ENCODE data around the gene ZNF48. TPM values are rescaled to one million over a fixed set of nuclear protein-coding genes. Genes with fewer than 3 reads are reported as not detected.

ZNF48 gene
- total RNA-seq, 1 experiment from 2014 or later: 12.4 TPM

GRCh38 chr16:30352488-30353401, 42.5 kb upstream of the ZNF48 start:
- no peak for DNase-seq (ENCODE audit: unreplicated experiment)
- CTCF ChIA-PET: interaction anchor here (0.6 to 1.8 kb wide), 4 partner anchors 16 to 58 kb away, joined by 3 to 5 read pairs (median 4); no protein-coding TSS in a partner anchor
- no peak for TF ChIP-seq CTCF (IDR thresholded peaks at IDR 0.05; ENCODE audit: unreplicated experiment)
- POLR2A ChIA-PET: interaction anchor here (0.9 to 8.1 kb wide), 5 partner anchors 15 to 57 kb away, joined by 3 to 132 read pairs (median 6); partner anchors contain the start of genes TBC1D10B and ZNF48
- peak overlapping the region; percentile 61 for H3K27ac Mint-ChIP-seq (ENCODE audit: low read depth, unreplicated experiment)
- peaks cover 57% of the 10 kb centered on the region for H3K36me3 Mint-ChIP-seq (ENCODE audit: insufficient read depth, unreplicated experiment)
- no TSS peak for BruUV-seq (replicated peaks)
- intact Hi-C loops (cut with micrococcal nuclease): loop anchor here (1.0 kb wide), 1 partner anchor 17 kb away; no protein-coding TSS in a partner anchor
- no peaks in the 10 kb centered on the region for H3K9me3 Mint-ChIP-seq (ENCODE audit: unreplicated experiment)
- H3K27me3 Mint-ChIP-seq (ENCODE audit: insufficient read depth, unreplicated experiment): no peaks in the 10 kb centered on the region
- H3K4me1 Mint-ChIP-seq (ENCODE audit: insufficient read depth, unreplicated experiment): peaks cover 35% of the 10 kb centered on the region
- H3K4me3 Mint-ChIP-seq (ENCODE audit: unreplicated experiment): peak overlapping the region; percentile 47

GRCh38 chr16:30353438-30354129, 41.6 kb upstream of the ZNF48 start:
- DNase-seq (ENCODE audit: unreplicated experiment): no peak
- H3K9me3 Mint-ChIP-seq (ENCODE audit: unreplicated experiment): no peaks in the 10 kb centered on the region
- BruUV-seq (replicated peaks): TSS peak; percentile 34
- no peak for TF ChIP-seq CTCF (IDR thresholded peaks at IDR 0.05; ENCODE audit: unreplicated experiment)
- H3K36me3 Mint-ChIP-seq (ENCODE audit: insufficient read depth, unreplicated experiment): peaks cover 57% of the 10 kb centered on the region
- ChIA-PET POLR2A (interaction anchor here (0.9 to 8.1 kb wide), 6 partner anchors 14 to 56 kb away, joined by 3 to 132 read pairs (median 7); partner anchors contain the start of genes TBC1D10B and ZNF48), CTCF (interaction anchor here (0.6 to 2.2 kb wide), 6 partner anchors 12 to 58 kb away, joined by 3 to 9 read pairs (median 4); partner anchors contain the start of gene ZNF771)
- H3K4me1 Mint-ChIP-seq (ENCODE audit: insufficient read depth, unreplicated experiment): peaks cover 35% of the 10 kb centered on the region
- intact Hi-C loops (cut with micrococcal nuclease): no loop called here
- no peaks in the 10 kb centered on the region for H3K27me3 Mint-ChIP-seq (ENCODE audit: insufficient read depth, unreplicated experiment)
- H3K27ac Mint-ChIP-seq (ENCODE audit: low read depth, unreplicated experiment): peak overlapping the region; percentile 61
- H3K4me3 Mint-ChIP-seq (ENCODE audit: unreplicated experiment): peak overlapping the region; percentile 94

- Mint-ChIP-seq H3K27me3 (ENCODE audit: insufficient read depth, unreplicated experiment) (no peaks in the 10 kb centered on the region), H3K36me3 (ENCODE audit: insufficient read depth, unreplicated experiment) (peaks cover 52% of the 10 kb centered on the region), H3K4me1 (ENCODE audit: insufficient read depth, unreplicated experiment) (peaks cover 35% of the 10 kb centered on the region), H3K9me3 (ENCODE audit: unreplicated experiment) (no peaks in the 10 kb centered on the region), H3K4me3 (ENCODE audit: unreplicated experiment) (peak overlapping the region; percentile 94), H3K27ac (ENCODE audit: low read depth, unreplicated experiment) (peak overlapping the region; percentile 97)
- CTCF ChIA-PET: interaction anchor here (0.6 to 2.2 kb wide), 6 partner anchors 11 to 442 kb away, joined by 3 to 9 read pairs (median 4); partner anchors contain the start of gene ZNF771
- BruUV-seq (replicated peaks): no TSS peak
- POLR2A ChIA-PET: interaction anchor here (0.8 to 8.1 kb wide), 18 partner anchors 8 to 304 kb away, joined by 3 to 132 read pairs (median 4); partner anchors contain the start of genes DCTPP1, FBRS, SEPTIN1 and TBC1D10B
- no peak for DNase-seq (ENCODE audit: unreplicated experiment)
- intact Hi-C loops (cut with micrococcal nuclease): no loop called here
- no peak for TF ChIP-seq CTCF (IDR thresholded peaks at IDR 0.05; ENCODE audit: unreplicated experiment)
Measured at GRCh38 chr16:30354423-30355143, 40.6 kb upstream of the ZNF48 start.
